HG03558 (cell line): Measurements from ENCODE around the gene HSPB7.
"Not testable (repeated sequence)": the region's sequence is repeated elsewhere in the genome, so short reads cannot be mapped to it uniquely, and the experiment has no call there.

ENCODE experiments used
- ATAC-seq: cut with Tn5 transposase; IDR thresholded peaks from one replicate; pipeline ENCODE4 v1.9.1; 2021; ENCODE audit warnings: moderate number of reproducible peaks; ENCODE audit not compliant: unreplicated experiment; ENCODE audit errors: extremely low read depth

HSPB7 gene

DNA sequence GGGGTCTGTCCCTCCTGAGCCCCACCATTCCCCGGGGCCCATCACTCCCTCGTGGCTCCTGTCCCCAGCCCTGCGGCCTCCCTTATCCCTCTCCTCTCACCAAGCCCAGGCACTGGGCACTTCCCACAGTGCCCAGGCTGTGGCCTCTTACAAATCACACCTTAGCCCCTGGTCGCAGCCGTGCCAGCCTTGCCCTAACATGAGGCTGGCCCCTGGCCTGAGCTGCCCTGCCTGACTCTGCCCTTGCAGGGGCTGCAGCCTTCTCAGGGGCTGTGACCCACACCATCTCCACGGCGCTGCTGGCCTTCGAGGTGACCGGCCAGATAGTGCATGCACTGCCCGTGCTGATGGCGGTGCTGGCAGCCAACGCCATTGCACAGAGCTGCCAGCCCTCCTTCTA is 34.1 kb upstream of the HSPB7 start:
- ATAC-seq: not testable (repeated sequence)

- ATAC-seq: no peak
These were observed 33.2 kb upstream of the HSPB7 start for GRCh38 chr1:16051039-16051438.

- ATAC-seq: no peak
These were observed 32.5 kb upstream of the HSPB7 start for GRCh38 chr1:16050328-16050727.

DNA sequence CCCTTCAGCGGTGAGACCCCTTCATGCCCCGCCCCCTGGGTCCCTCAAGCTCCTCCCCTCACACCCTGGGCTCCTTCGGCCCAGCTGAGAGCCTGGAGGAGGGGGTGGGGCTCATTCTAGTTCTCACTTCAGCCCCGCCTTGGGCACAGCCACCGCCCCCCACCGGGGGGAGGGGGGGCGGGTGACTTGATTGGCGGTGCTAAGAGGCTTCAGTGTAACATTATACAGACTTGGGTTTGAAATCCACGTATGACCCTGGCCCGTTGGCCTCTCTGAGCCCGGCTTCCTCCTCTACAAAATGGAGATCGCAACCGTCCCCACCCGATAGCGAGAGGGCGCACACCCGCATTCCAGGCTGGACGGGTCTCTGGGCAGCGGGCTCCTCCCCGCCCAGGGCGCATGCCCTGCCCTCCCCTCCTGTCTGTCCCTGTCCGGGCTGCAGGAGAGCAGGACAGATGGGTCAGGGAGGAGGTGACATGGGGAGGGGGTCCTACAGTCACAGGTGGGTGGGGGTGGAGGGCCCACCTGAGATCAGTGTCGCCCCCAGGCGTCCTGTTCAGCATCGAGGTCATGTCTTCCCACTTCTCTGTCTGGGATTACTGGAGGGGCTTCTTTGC is 30.8 kb upstream of the HSPB7 start:
- ATAC-seq: no peak

- ATAC-seq: no peak
These were observed 30.1 kb upstream of the HSPB7 start for GRCh38 chr1:16047791-16048475.

- no peak for ATAC-seq
These were observed 29.0 kb upstream of the HSPB7 start for GRCh38 chr1:16046842-16047241.

- no peak for ATAC-seq
These were observed 26.1 kb upstream of the HSPB7 start for GRCh38 chr1:16043950-16044349.

DNA sequence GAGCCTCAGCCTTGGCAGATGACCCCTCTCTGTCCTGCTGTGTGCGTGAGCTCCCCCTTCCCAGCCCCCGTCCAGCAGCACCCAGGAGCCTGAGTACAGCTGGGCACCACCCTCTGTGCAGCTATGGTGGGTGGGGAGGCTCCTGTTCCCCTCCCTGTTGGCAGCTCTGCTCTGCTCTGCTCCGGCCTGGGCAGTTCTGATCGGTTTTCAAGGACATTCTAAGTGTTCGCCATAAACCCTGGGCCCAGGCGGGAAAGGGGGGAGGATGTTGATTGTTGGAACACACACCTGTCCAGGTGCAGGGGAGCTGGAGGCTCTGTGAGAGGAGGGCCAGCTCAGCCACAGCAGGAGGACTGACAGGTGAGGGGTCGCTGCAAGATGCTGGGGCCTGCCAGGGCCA is 25.7 kb upstream of the HSPB7 start, which contains the start of gene CLCNKB:
Gene CLCNKB, plus strand, starts transcription at position 262 of the 400 bp plus-strand sequence. CDS start 711 bp downstream, outside the sequence.
- no peak for ATAC-seq

- ATAC-seq: not testable (repeated sequence)
These were observed 24.8 kb upstream of the HSPB7 start for GRCh38 chr1:16042654-16043053.

- no peak for ATAC-seq
These were observed 24.3 kb upstream of the HSPB7 start for GRCh38 chr1:16042096-16042495.

DNA sequence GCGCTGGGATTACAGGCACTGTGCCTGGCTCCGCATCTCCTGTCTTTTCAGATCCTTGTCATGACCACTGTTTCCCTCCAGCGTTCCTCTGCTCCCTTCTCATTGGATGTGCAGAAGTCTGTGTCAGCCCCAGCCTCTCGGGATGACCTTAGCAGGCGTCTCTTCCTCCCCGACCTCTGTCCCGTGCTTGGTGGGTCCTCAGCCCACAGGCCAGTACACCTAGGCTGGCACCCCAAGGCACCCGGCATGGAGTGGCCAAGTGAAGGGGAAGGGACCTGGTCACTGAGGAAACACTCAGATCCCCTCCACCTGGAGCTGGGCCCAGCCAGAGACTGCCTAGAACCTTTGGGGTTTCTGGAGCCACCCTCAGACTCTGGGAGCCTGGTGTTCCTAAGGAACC is 23.4 kb upstream of the HSPB7 start:
- ATAC-seq: no peak

DNA sequence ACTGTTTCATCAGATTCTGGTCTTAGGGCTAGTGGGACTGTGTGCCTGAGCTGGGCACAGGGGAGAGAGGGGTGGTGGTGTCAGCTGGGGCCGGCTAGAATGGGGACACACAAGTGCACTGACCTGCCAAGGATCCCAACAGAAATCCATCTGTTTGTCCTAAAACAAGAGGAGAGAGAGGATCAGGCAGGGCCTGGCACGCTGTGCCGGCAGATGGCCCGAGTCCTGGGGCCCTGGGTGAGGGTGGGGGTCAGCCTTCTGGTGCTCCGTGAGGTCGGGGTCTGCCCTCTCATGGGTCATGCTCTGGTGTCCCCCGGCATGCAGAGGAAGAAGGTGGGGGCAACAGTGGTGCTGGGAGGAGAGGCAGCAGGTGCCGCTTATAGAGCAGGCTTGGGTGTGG is 22.0 kb upstream of the HSPB7 start:
- ATAC-seq: not testable (repeated sequence)

GRCh38 chr1:16038620-16038912 is 20.7 kb upstream of the HSPB7 start:
- ATAC-seq: no peak

DNA sequence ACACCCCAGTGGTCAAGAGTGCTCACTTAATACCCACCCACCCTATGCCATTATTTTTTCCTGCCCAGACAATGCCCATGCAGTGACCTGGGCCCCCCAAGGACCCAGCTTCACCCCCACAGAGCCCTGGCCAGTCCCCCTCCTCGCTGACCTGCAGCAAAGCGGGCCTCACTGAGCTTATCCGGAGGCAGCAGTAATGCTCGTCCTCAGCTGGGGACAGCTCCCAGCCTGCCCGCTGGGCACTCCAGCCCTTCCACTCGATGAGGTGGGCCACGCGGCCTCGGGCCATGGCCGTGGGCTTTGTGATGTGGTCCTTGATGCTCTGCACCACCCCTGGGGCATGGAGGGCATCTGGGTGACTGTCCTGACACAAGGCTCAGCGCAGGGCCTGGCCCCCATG is 18.6 kb upstream of the HSPB7 start:
- ATAC-seq: not testable (repeated sequence)

DNA sequence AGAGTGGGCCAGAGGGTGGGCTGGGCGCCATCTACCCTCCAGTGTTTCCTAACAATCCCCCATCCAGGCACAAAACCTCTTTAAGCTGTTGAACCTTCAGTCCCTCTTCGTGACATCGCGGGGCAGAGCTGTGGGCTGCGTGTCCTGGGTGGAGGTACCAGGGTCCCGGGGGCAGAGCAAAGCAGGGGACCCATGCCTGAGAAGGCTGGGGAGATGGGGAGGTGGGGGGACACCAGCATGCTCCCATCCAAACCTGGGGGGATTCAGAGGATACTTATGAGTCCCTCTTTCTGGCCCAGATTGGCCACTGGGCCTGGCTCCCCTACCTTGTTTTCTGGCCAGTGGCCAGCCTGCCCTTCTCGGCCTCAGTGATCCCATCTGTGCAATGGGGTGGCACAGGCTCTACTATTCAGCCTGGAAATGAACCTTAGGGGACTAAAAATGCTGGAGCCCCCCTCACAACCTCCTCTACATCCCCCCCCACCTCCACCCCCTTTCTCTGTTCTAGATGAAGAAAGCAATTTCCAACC is 15.3 kb upstream of the HSPB7 start:
- ATAC-seq: not testable (repeated sequence)

DNA sequence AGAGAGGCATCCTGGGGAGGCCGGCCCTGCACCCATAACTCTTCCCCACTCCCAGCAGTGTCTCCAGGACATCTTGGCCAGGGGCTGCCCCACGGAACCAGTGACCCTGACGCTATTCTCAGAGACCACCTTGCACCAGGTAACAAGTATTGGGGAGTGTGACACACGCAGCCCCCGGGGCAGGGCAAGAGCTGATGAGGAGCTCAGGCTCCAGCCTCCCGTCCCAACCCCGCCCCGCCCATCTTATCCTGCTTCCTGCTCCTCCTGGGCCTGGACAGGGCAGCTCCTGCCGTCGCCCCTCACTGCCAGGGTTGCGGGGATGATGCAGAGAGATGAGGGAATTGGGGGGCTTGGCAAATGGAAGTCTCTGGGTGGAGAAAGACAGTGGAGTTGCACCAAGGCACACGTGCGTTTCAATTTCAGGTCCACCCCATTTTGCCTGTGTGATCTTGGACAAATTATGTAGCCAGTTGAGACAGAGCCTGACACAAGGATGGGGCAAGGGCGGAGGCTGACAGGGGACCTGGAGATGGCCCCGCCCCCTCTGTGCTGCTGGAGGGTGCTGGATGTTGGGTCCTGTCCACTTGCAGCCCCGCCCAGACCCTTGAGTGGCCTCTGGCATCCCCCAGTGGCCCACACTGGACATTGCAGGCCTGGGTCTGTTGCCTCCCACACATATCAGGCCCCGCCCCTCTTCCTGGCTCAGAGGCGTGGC is 14.7 kb upstream of the HSPB7 start:
- no peak for ATAC-seq

GRCh38 chr1:16031551-16031950 is 13.7 kb upstream of the HSPB7 start:
- ATAC-seq: no peak

GRCh38 chr1:16029288-16029687 is 11.4 kb upstream of the HSPB7 start:
- ATAC-seq: no peak

GRCh38 chr1:16029003-16029268 is 11.1 kb upstream of the HSPB7 start:
- ATAC-seq: not testable (repeated sequence)

GRCh38 chr1:16028237-16029002 is 10.6 kb upstream of the HSPB7 start:
- no peak for ATAC-seq
